Stimulated activated CD8-positive, alpha-beta memory T cell treated with anti-CD3 and anti-CD28 coated beads, Interleukin-12 subunit alpha, Interleukin-12 subunit beta, amount 100 ng/mL, for 4 hours (primary cell): ENCODE measurements around the gene PARP8.

Source experiments
- DNase-seq: peaks from one replicate; pipeline ENCODE4 v3.0.0-alpha.2; 2020; ENCODE audit warnings: low read depth

Gene PARP8

GRCh38 chr5:50849554-50849953 is 183.1 kb downstream of the PARP8 start:
- DNase-seq, result no peak

GRCh38 chr5:50853151-50853550 is 186.7 kb downstream of the PARP8 start:
- no peak for DNase-seq

GRCh38 chr5:50854082-50854481 is 187.6 kb downstream of the PARP8 start:
- DNase-seq, result no peak

GRCh38 chr5:50855001-50855400 is 188.6 kb downstream of the PARP8 start:
- no peak for DNase-seq

GRCh38 chr5:50856401-50857119 is 190.1 kb downstream of the PARP8 start:
- DNase-seq, result no peak

GRCh38 chr5:50863534-50864170 is 197.2 kb downstream of the PARP8 start:
- DNase-seq, result no peak

GRCh38 chr5:50864466-50864865 is 198.0 kb downstream of the PARP8 start:
- DNase-seq, result no peak

- no peak for DNase-seq
Measured at GRCh38 chr5:50866415-50866814, 200.0 kb downstream of the PARP8 start.

GRCh38 chr5:50867140-50867539 is 200.7 kb downstream of the PARP8 start:
- no peak for DNase-seq

- no peak for DNase-seq
Measured at GRCh38 chr5:50873595-50874277, 207.3 kb downstream of the PARP8 start.

GRCh38 chr5:50874306-50875001 is 208.0 kb downstream of the PARP8 start:
- no peak for DNase-seq

GRCh38 chr5:50875002-50875344 is 208.5 kb downstream of the PARP8 start:
- DNase-seq, result no peak

GRCh38 chr5:50878470-50878869 is 212.0 kb downstream of the PARP8 start:
- DNase-seq, result no peak

GRCh38 chr5:50881407-50881806 is 215.0 kb downstream of the PARP8 start:
- DNase-seq, result no peak

GRCh38 chr5:50886657-50887345 is 220.4 kb downstream of the PARP8 start:
- DNase-seq, result no peak

- DNase-seq, result no peak
Measured at GRCh38 chr5:50887889-50888633, 221.6 kb downstream of the PARP8 start.

- DNase-seq, result no peak
Measured at GRCh38 chr5:50888751-50889150, 222.3 kb downstream of the PARP8 start.

GRCh38 chr5:50889790-50890189 is 223.4 kb downstream of the PARP8 start:
- no peak for DNase-seq
